ENCODE data around the gene IFITM10.

Gene IFITM10

GRCh38 chr11:1758611-1759150 lies 8.3 kb upstream of the IFITM10 start:
- H3K79me2 ChIP-seq (ENCODE audit: low read length) = peaks cover 11% of the 10 kb centered on the region
- no peak overlapping the region for H3K9ac ChIP-seq (ENCODE audit: low read length)
- no peak overlapping the region for H2AFZ ChIP-seq (ENCODE audit: low read depth, low read length)
- H4K20me1 ChIP-seq (ENCODE audit: insufficient read depth, low read length) = no peaks in the 10 kb centered on the region
- H3K4me2 ChIP-seq (ENCODE audit: low read length) = no peak overlapping the region
- no peaks in the 10 kb centered on the region for H3K9me3 ChIP-seq (ENCODE audit: insufficient read depth, low read length)
- H3K27me3 ChIP-seq (ENCODE audit: low read depth, low read length) = no peaks in the 10 kb centered on the region
- peaks cover 8% of the 10 kb centered on the region for H3K4me1 ChIP-seq (ENCODE audit: low read length)
- no peaks in the 10 kb centered on the region for H3K36me3 ChIP-seq (replicated peaks; ENCODE audit: low read depth, low read length)
- no peak overlapping the region for H3K4me3 ChIP-seq (ENCODE audit: low read length)
- H3K27ac ChIP-seq (ENCODE audit: low read length) = no peak overlapping the region
- TF ChIP-seq EZH2phosphoT487 (IDR thresholded peaks at IDR 0.05; ENCODE audit: low read depth) (no peak), CTCF (IDR thresholded peaks at IDR 0.05; ENCODE audit: low read depth, low read length) (no peak)

- no peak overlapping the region for H2AFZ ChIP-seq (ENCODE audit: low read depth, low read length)
- no peaks in the 10 kb centered on the region for H4K20me1 ChIP-seq (ENCODE audit: insufficient read depth, low read length)
- H3K9ac ChIP-seq (ENCODE audit: low read length) = no peak overlapping the region
- no peak overlapping the region for H3K4me2 ChIP-seq (ENCODE audit: low read length)
- no peaks in the 10 kb centered on the region for H3K27me3 ChIP-seq (ENCODE audit: low read depth, low read length)
- no peaks in the 10 kb centered on the region for H3K9me3 ChIP-seq (ENCODE audit: insufficient read depth, low read length)
- H3K4me1 ChIP-seq (ENCODE audit: low read length) = peaks cover 6% of the 10 kb centered on the region
- no peak overlapping the region for H3K27ac ChIP-seq (ENCODE audit: low read length)
- no peaks in the 10 kb centered on the region for H3K36me3 ChIP-seq (replicated peaks; ENCODE audit: low read depth, low read length)
- peaks cover 4% of the 10 kb centered on the region for H3K79me2 ChIP-seq (ENCODE audit: low read length)
- TF ChIP-seq EZH2phosphoT487 (IDR thresholded peaks at IDR 0.05; ENCODE audit: low read depth) = no peak
- TF ChIP-seq CTCF (IDR thresholded peaks at IDR 0.05; ENCODE audit: low read depth, low read length) = no peak
- no peak overlapping the region for H3K4me3 ChIP-seq (ENCODE audit: low read length)
Measured at GRCh38 chr11:1757861-1758610, 7.6 kb upstream of the IFITM10 start.

- Histone ChIP-seq H3K27ac (ENCODE audit: low read length) (no peak overlapping the region), H3K4me1 (ENCODE audit: low read length) (no peaks in the 10 kb centered on the region), H4K20me1 (ENCODE audit: insufficient read depth, low read length) (no peaks in the 10 kb centered on the region), H3K9ac (ENCODE audit: low read length) (no peak overlapping the region), H2AFZ (ENCODE audit: low read depth, low read length) (no peak overlapping the region), H3K27me3 (ENCODE audit: low read depth, low read length) (no peaks in the 10 kb centered on the region), H3K4me3 (ENCODE audit: low read length) (no peak overlapping the region), H3K36me3 (replicated peaks; ENCODE audit: low read depth, low read length) (no peaks in the 10 kb centered on the region), H3K9me3 (ENCODE audit: insufficient read depth, low read length) (no peaks in the 10 kb centered on the region), H3K79me2 (ENCODE audit: low read length) (no peaks in the 10 kb centered on the region), H3K4me2 (ENCODE audit: low read length) (no peak overlapping the region)
- TF ChIP-seq EZH2phosphoT487 (IDR thresholded peaks at IDR 0.05; ENCODE audit: low read depth) = no peak
- no peak for TF ChIP-seq CTCF (IDR thresholded peaks at IDR 0.05; ENCODE audit: low read depth, low read length)
Measured at GRCh38 chr11:1756791-1757771, 6.7 kb upstream of the IFITM10 start.

Measured in OCI-LY3 (cell line).